ENCODE results near the gene RGMA.

DNA sequence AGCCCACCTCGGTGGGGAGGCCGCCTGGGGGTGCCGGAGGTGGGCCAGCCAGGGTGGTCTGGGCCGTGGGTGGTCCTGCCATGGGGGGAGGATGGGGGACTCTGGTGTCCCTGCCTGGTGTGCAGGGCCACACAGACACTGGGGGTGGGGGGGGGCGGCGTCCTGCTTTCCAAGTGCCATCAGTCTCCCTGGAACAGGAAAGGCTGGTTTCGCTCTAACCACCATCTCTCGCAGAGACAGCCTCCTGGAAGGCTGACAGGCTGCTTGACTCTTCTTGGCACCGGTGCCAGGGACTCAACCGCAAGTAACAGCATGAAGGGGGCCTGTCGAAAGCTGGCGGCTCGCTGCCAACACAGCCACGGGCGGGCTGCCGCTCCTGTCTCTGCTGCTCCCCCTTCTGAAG, 40.3 kb downstream of the RGMA start:
- TF ChIP-seq, protein P1, sequence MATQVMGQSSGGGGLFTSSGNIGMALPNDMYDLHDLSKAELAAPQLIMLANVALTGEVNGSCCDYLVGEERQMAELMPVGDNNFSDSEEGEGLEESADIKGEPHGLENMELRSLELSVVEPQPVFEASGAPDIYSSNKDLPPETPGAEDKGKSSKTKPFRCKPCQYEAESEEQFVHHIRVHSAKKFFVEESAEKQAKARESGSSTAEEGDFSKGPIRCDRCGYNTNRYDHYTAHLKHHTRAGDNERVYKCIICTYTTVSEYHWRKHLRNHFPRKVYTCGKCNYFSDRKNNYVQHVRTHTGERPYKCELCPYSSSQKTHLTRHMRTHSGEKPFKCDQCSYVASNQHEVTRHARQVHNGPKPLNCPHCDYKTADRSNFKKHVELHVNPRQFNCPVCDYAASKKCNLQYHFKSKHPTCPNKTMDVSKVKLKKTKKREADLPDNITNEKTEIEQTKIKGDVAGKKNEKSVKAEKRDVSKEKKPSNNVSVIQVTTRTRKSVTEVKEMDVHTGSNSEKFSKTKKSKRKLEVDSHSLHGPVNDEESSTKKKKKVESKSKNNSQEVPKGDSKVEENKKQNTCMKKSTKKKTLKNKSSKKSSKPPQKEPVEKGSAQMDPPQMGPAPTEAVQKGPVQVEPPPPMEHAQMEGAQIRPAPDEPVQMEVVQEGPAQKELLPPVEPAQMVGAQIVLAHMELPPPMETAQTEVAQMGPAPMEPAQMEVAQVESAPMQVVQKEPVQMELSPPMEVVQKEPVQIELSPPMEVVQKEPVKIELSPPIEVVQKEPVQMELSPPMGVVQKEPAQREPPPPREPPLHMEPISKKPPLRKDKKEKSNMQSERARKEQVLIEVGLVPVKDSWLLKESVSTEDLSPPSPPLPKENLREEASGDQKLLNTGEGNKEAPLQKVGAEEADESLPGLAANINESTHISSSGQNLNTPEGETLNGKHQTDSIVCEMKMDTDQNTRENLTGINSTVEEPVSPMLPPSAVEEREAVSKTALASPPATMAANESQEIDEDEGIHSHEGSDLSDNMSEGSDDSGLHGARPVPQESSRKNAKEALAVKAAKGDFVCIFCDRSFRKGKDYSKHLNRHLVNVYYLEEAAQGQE (IDR thresholded peaks at IDR 0.05; ENCODE audit: insufficient read depth in 1 of 2, low read depth in 2 of 2, low read length in 2 of 2), result no peak
- TF ChIP-seq SIN3A (IDR thresholded peaks at IDR 0.05; ENCODE audit: borderline replicate concordance, insufficient read depth, low read length), result no peak
- no peak for TF ChIP-seq POLR2AphosphoS5 (IDR thresholded peaks at IDR 0.05; ENCODE audit: low read depth, low read length)

Measured in PFSK-1 (cell line).